ENCODE results near the gene ARHGEF18. TPM values are rescaled to one million over a fixed set of nuclear protein-coding genes. Genes with fewer than 3 reads are reported as not detected.

Gene ARHGEF18
- total RNA-seq, 1 experiment from 2014 or later, result 38.3 TPM

DNA sequence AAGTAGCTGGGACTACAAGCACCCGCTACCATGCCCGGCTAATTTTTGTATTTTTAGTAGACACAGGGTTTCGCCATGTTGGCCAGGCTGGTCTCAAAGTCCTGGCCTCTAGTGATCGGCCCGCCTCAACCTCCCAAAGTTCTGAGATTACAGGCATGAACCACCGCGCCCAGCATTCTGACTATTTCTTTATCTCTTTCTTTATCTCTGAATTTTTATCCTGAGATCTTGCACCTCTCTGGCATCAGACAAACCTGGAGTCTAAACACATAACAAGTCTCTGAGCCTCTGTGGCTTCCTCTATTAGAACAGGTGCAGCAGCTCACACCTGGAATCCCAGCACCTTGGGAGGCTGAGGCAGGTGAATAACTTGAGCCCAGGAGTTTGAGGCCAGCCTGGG, 28.5 kb downstream of the ARHGEF18 start:
- no peak for DNase-seq
- Mint-ChIP-seq H3K4me1 (peaks cover 16 to 27% of the 10 kb centered on the region in 2 experiments), H3K27me3 (ENCODE audit: low read depth) (peaks cover 4% of the 10 kb centered on the region; the same call in 1 of the 2 replicates), H3K27ac (no peak overlapping the region), H3K9me3 (no peaks in the 10 kb centered on the region), H3K36me3 (ENCODE audit: insufficient read depth in 1 of 3, low read depth in 3 of 3) (no peaks in the 10 kb centered on the region), H3K4me3 (no peak overlapping the region)
- Histone ChIP-seq H2BK12ac (ENCODE audit: insufficient read length, low read depth, low read length) (no peak overlapping the region), H3K56ac (ENCODE audit: insufficient read length, low read depth, low read length) (no peak overlapping the region), H3K23ac (ENCODE audit: insufficient read length, low read depth, low read length) (no peak overlapping the region), H2BK120ac (ENCODE audit: low read depth, low read length, poor library complexity, severe bottlenecking) (no peak overlapping the region), H2AFZ (ENCODE audit: low read length) (no peak overlapping the region), H3K79me1 (ENCODE audit: insufficient read depth, low read depth, low read length, poor library complexity, severe bottlenecking) (no peaks in the 10 kb centered on the region), H3K23me2 (ENCODE audit: insufficient read length, low read depth, low read length, poor library complexity, severe bottlenecking) (no peaks in the 10 kb centered on the region), H3K4ac (ENCODE audit: low read depth, low read length) (no peak overlapping the region), H3T11ph (ENCODE audit: low read length) (no peak overlapping the region), H3K9ac (ENCODE audit: extremely low read depth, insufficient read length, low read length) (no peak overlapping the region), H4K8ac (replicated peaks; ENCODE audit: insufficient read length, low read depth, low read length) (no peak overlapping the region), H3K27ac (ENCODE audit: insufficient read length, low read depth, low read length) (no peak overlapping the region), H2BK20ac (ENCODE audit: low read depth, low read length, poor library complexity, severe bottlenecking) (no peak overlapping the region), H3K4me2 (ENCODE audit: insufficient read depth, insufficient read length, low read length) (no peak overlapping the region), H3K9me3 (ENCODE audit: control insufficient read depth, low read depth, low read length) (no peaks in the 10 kb centered on the region), H2BK15ac (ENCODE audit: low read depth, low read length) (no peak overlapping the region), H3K4me1 (ENCODE audit: insufficient read depth, low read length) (no peaks in the 10 kb centered on the region), H3K18ac (ENCODE audit: insufficient read length, low read depth, low read length) (no peak overlapping the region), H3K79me2 (ENCODE audit: insufficient read depth, low read length) (no peaks in the 10 kb centered on the region), H4K20me1 (ENCODE audit: control insufficient read depth, insufficient read depth, insufficient read length) (no peaks in the 10 kb centered on the region), H4K91ac (ENCODE audit: insufficient read length, low read depth, low read length) (no peak overlapping the region), H2AK5ac (ENCODE audit: insufficient read length, low read length) (no peak overlapping the region), H3K27me3 (ENCODE audit: insufficient read depth, low read length) (no peaks in the 10 kb centered on the region), H2BK5ac (ENCODE audit: insufficient read length, low read length) (no peak overlapping the region), H3K14ac (ENCODE audit: insufficient read depth, low read length) (no peak overlapping the region), H4K5ac (ENCODE audit: insufficient read length, low read depth, low read length) (no peak overlapping the region)
- no CpG with 5 or more reads among the region's 7 CpGs for WGBS (ENCODE audit: extremely low coverage, insufficient read length, low lambda C conversion rate)
- TF ChIP-seq, protein P1, sequence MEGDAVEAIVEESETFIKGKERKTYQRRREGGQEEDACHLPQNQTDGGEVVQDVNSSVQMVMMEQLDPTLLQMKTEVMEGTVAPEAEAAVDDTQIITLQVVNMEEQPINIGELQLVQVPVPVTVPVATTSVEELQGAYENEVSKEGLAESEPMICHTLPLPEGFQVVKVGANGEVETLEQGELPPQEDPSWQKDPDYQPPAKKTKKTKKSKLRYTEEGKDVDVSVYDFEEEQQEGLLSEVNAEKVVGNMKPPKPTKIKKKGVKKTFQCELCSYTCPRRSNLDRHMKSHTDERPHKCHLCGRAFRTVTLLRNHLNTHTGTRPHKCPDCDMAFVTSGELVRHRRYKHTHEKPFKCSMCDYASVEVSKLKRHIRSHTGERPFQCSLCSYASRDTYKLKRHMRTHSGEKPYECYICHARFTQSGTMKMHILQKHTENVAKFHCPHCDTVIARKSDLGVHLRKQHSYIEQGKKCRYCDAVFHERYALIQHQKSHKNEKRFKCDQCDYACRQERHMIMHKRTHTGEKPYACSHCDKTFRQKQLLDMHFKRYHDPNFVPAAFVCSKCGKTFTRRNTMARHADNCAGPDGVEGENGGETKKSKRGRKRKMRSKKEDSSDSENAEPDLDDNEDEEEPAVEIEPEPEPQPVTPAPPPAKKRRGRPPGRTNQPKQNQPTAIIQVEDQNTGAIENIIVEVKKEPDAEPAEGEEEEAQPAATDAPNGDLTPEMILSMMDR (conservative IDR thresholded peaks at IDR 0.05), result no peak

All from H9 (cell line).